ENCODE data around the gene PTPRN2. TPM values are rescaled to one million over a fixed set of nuclear protein-coding genes. Genes with fewer than 3 reads are reported as not detected.

PTPRN2 gene
- polyA plus RNA-seq, 1 of the 3 experiments (the other 2 are of a cell fraction) = 4.0 TPM

DNA sequence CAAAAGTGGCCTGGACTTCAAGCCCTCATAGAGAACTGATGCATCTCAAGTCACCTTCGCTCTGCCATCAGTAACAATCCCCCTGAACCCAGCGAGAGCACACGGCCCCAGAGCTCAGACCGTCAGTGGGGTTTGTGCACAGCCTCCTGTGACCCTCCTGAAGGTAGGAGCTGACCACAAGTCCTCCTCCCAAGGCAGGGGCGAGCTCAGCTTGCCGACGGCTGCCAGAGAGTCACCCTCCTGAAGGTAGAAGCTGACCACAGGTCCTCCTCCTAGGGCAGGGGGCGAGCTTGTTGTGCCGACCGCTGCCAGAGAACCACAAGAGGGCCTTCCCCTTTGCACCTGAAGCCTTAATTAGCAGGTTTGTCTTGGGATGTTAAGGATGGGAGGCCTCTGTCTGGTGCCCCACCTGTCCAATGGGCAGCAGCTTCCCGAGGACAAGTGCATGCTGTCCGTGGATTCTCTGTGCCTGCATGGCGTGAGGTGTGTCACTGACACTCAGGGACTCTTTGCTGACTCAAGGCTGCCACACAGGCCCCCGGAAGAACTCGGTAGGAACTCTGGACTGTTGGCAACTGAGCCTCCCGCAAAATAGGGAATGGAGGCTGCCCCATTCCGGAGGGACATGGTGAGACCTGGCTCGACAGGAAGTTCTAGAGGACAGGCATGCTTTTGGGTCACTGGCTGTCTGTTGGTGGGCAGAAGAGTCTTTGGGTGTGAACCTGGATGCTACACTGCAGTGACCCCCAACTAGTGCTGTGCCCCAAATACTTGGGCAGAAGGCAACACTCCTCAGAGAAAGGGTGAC lies 763.4 kb downstream of the PTPRN2 start:
- POLR2A ChIA-PET = no interaction called here
- 38% methylated on average over 17 of the region's 18 CpGs for WGBS (ENCODE audit: low lambda C conversion rate)
- no peaks in the 10 kb centered on the region for H3K9me2 ChIP-seq

More for the DNA sequence above, 763.4 kb downstream of the PTPRN2 start:
- no peaks in the 10 kb centered on the region for H3K36me3 ChIP-seq (replicated peaks in 1 of 2; ENCODE audit: control insufficient read depth in 1 of 2, insufficient read depth in 2 of 2, low read length in 1 of 2)
- no peaks in the 10 kb centered on the region for H3F3A ChIP-seq (replicated peaks; ENCODE audit: insufficient read depth)
- DNase-seq = no peak
- H3K27me3 ChIP-seq (ENCODE audit: insufficient read depth) = no peaks in the 10 kb centered on the region
- H3K79me2 ChIP-seq (ENCODE audit: insufficient read depth) = no peaks in the 10 kb centered on the region
- H3K4me3 ChIP-seq (ENCODE audit: low read depth in 2 of 2, low read length in 1 of 2) = no peak overlapping the region
- H3K9ac ChIP-seq = no peak overlapping the region
- no peaks in the 10 kb centered on the region for H4K20me1 ChIP-seq (ENCODE audit: insufficient read depth)
- H3K4me1 ChIP-seq (ENCODE audit: control insufficient read depth in 1 of 2, insufficient read depth in 2 of 2, low read depth in 1 of 2, low read length in 1 of 2) = no peaks in the 10 kb centered on the region; a peak in 1 of 4 replicates
- CTCF ChIA-PET = interaction anchor here (0.6 to 1.0 kb wide), 2 partner anchors 85 to 304 kb away, joined by 3 to 4 read pairs; no protein-coding TSS in a partner anchor
- no peak overlapping the region for H2AFZ ChIP-seq (ENCODE audit: low read depth)
- TF ChIP-seq MEF2A (IDR thresholded peaks at IDR 0.05; ENCODE audit: borderline replicate concordance, low read depth) (no peak), RXRA (IDR thresholded peaks at IDR 0.05; ENCODE audit: borderline replicate concordance, low read depth) (no peak), SMC3 (IDR thresholded peaks at IDR 0.05; ENCODE audit: low read depth, low read length) (no peak), RCOR1 (IDR thresholded peaks at IDR 0.05; ENCODE audit: low read length) (no peak), RAD21 (IDR thresholded peaks at IDR 0.05; ENCODE audit: low read length) (no peak), CHD2 (IDR thresholded peaks at IDR 0.05; ENCODE audit: low read length, partially characterized antibody) (no peak), FOXM1 (IDR thresholded peaks at IDR 0.05; ENCODE audit: low read depth) (no peak), FOXJ3 (CRISPR knock-in tag; IDR thresholded peaks at IDR 0.05) (no peak), NFIC (IDR thresholded peaks at IDR 0.05; ENCODE audit: borderline replicate concordance) (no peak), JUND (IDR thresholded peaks at IDR 0.05) (no peak), GATA2 (CRISPR knock-in tag; IDR thresholded peaks at IDR 0.05) (no peak), TAF1 (IDR thresholded peaks at IDR 0.05; ENCODE audit: borderline replicate concordance, low read depth, low read length) (no peak), GABPA (IDR thresholded peaks at IDR 0.05; ENCODE audit: low read depth) (no peak), ELF1 (IDR thresholded peaks at IDR 0.05) (no peak), EZH2phosphoT487 (IDR thresholded peaks at IDR 0.05; ENCODE audit: borderline replicate concordance, low read depth) (no peak)
- TF ChIP-seq, protein P1, sequence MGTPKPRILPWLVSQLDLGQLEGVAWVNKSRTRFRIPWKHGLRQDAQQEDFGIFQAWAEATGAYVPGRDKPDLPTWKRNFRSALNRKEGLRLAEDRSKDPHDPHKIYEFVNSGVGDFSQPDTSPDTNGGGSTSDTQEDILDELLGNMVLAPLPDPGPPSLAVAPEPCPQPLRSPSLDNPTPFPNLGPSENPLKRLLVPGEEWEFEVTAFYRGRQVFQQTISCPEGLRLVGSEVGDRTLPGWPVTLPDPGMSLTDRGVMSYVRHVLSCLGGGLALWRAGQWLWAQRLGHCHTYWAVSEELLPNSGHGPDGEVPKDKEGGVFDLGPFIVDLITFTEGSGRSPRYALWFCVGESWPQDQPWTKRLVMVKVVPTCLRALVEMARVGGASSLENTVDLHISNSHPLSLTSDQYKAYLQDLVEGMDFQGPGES (IDR thresholded peaks at IDR 0.05; ENCODE audit: low read depth, low read length) = no peak
- TF ChIP-seq, protein P2, sequence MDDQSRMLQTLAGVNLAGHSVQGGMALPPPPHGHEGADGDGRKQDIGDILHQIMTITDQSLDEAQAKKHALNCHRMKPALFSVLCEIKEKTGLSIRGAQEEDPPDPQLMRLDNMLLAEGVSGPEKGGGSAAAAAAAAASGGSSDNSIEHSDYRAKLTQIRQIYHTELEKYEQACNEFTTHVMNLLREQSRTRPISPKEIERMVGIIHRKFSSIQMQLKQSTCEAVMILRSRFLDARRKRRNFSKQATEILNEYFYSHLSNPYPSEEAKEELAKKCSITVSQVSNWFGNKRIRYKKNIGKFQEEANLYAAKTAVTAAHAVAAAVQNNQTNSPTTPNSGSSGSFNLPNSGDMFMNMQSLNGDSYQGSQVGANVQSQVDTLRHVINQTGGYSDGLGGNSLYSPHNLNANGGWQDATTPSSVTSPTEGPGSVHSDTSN (IDR thresholded peaks at IDR 0.05) = no peak
- TF ChIP-seq, protein P3, sequence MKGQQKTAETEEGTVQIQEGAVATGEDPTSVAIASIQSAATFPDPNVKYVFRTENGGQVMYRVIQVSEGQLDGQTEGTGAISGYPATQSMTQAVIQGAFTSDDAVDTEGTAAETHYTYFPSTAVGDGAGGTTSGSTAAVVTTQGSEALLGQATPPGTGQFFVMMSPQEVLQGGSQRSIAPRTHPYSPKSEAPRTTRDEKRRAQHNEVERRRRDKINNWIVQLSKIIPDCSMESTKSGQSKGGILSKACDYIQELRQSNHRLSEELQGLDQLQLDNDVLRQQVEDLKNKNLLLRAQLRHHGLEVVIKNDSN (IDR thresholded peaks at IDR 0.05; ENCODE audit: borderline replicate concordance, low read depth) = no peak
- TF ChIP-seq, protein P4, sequence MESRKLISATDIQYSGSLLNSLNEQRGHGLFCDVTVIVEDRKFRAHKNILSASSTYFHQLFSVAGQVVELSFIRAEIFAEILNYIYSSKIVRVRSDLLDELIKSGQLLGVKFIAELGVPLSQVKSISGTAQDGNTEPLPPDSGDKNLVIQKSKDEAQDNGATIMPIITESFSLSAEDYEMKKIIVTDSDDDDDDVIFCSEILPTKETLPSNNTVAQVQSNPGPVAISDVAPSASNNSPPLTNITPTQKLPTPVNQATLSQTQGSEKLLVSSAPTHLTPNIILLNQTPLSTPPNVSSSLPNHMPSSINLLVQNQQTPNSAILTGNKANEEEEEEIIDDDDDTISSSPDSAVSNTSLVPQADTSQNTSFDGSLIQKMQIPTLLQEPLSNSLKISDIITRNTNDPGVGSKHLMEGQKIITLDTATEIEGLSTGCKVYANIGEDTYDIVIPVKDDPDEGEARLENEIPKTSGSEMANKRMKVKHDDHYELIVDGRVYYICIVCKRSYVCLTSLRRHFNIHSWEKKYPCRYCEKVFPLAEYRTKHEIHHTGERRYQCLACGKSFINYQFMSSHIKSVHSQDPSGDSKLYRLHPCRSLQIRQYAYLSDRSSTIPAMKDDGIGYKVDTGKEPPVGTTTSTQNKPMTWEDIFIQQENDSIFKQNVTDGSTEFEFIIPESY (IDR thresholded peaks at IDR 0.05; ENCODE audit: borderline replicate concordance, low read depth) = no peak
- H3K9me3 ChIP-seq = no peaks in the 10 kb centered on the region; the same call in 1 of the 2 replicates
- no peak overlapping the region for H3K4me2 ChIP-seq
- H3K27ac ChIP-seq (ENCODE audit: low read depth in 2 of 2, low read length in 1 of 2) = no peak overlapping the region
